Thyroid gland (tissue), 4 donors: ENCODE measurements around the gene STRBP. TPM values are rescaled to one million over a fixed set of nuclear protein-coding genes. Genes with fewer than 3 reads are reported as not detected.

Source experiments
- DNase-seq, 2 donors: peaks; one replicate each; pipeline ENCODE4 v3.0.0-alpha.2; 2019
- H3K27ac ChIP-seq, 3 donors: fragments of 200-600 bp; sonication (generic); 1 replicate in 2 of 3; 2 replicates in 1 of 3; pipeline ENCODE4 v1.5.1; 2016 to 2019; ENCODE audit warnings: mild to moderate bottlenecking in 1 of 3, moderate library complexity in 1 of 3
- H3K27me3 ChIP-seq: fragments of 200-600 bp; sonication (generic); one replicate; pipeline ENCODE4 v1.5.1; 2019
- H3K36me3 ChIP-seq, 2 donors: fragments of 200-600 bp; sonication (generic); one replicate each; pipeline ENCODE4 v1.5.1; 2016 to 2019
- H3K4me1 ChIP-seq, 2 donors: fragments of 200-600 bp; sonication (generic); one replicate each; pipeline ENCODE4 v1.5.1; 2017 to 2019
- H3K4me3 ChIP-seq, 3 donors: fragments of 200-600 bp; sonication (generic); replicated peaks in 1 of 3; 1 replicate in 2 of 3; 2 replicates in 1 of 3; pipeline ENCODE4 v1.5.1; 2016; ENCODE audit warnings: mild to moderate bottlenecking in 1 of 3
- H3K9me3 ChIP-seq: fragments of 200-600 bp; sonication (generic); one replicate; pipeline ENCODE4 v1.5.1; 2017
- CTCF ChIP-seq, 6 experiments: fragments of 200-600 bp in 3 of 6; fragments of 450-650 bp in 3 of 6; sonication (generic) in 3 of 6; IDR thresholded peaks; one replicate each; pipeline ENCODE4 v1.5.1; 2016 to 2019; ENCODE audit warnings: antibody characterized with exemption in 6 of 6, mild to moderate bottlenecking in 2 of 6, inconsistent platforms in 1 of 6, moderate library complexity in 1 of 6
- POLR2A ChIP-seq, 2 donors: fragments of 450-650 bp; IDR thresholded peaks; one replicate each; pipeline ENCODE4 v1.6.1; 2017; ENCODE audit warnings: antibody characterized with exemption in 2 of 2, mild to moderate bottlenecking in 2 of 2, moderate library complexity in 1 of 2
- WGBS, 2 donors: methylation state at CpG; one replicate each; pipeline ENCODE4 v1.1.5; 2017; 5-methylcytosine and 5-hydroxymethylcytosine counted together
- intact Hi-C: fragments of 100-400 bp; cut with DNase I; formaldehyde crosslinking; loops from one replicate; pipeline ENCODE4 v1.15.1; 2023
- total RNA-seq, 4 donors: library from RNA; depleted of rRNA; stranded (reverse); fragments of >200 nt; gene quantifications; one replicate each; pipeline ENCODE4 v1.2.3, GENCODE V29; 2016

The STRBP gene
- total RNA-seq, 4 donors from 2014 or later = 29.3 to 52.2 (median 43.9) TPM

GRCh38 chr9:123175854-123176629, 92.3 kb downstream of the STRBP start:
- TF ChIP-seq POLR2A (IDR thresholded peaks at IDR 0.05) (no peak), CTCF (IDR thresholded peaks at IDR 0.05) (no peak)
- peaks cover 0 to 9% of the 10 kb centered on the region in 2 donors for H3K4me1 ChIP-seq
- H3K27me3 ChIP-seq = no peaks in the 10 kb centered on the region
- H3K9me3 ChIP-seq = no peaks in the 10 kb centered on the region
- no peak overlapping the region for H3K4me3 ChIP-seq
- no peak for DNase-seq
- H3K27ac ChIP-seq = no peak overlapping the region
- H3K36me3 ChIP-seq = no peaks in the 10 kb centered on the region
- intact Hi-C loops = no loop called here
- WGBS, 2 donors = 82 to 85% methylated on average over 4 of the region's 4 CpGs

- H3K36me3 ChIP-seq = no peaks in the 10 kb centered on the region
- no peak for DNase-seq
- 97 to 98% methylated on average over 1 of the region's 1 CpG for WGBS, 2 donors
- H3K27me3 ChIP-seq = no peaks in the 10 kb centered on the region
- intact Hi-C loops = no loop called here
- no peak overlapping the region for H3K4me3 ChIP-seq
- H3K27ac ChIP-seq = no peak overlapping the region
- TF ChIP-seq CTCF (IDR thresholded peaks at IDR 0.05) (no peak), POLR2A (IDR thresholded peaks at IDR 0.05) (no peak)
- H3K4me1 ChIP-seq = peaks cover 0 to 9% of the 10 kb centered on the region in 2 donors
- no peaks in the 10 kb centered on the region for H3K9me3 ChIP-seq
Measured at GRCh38 chr9:123174887-123175518, 93.4 kb downstream of the STRBP start.

- Histone ChIP-seq H3K27me3 (no peaks in the 10 kb centered on the region), H3K9me3 (no peaks in the 10 kb centered on the region), H3K4me3 (no peak overlapping the region), H3K4me1 (peaks cover 0 to 9% of the 10 kb centered on the region in 2 donors), H3K36me3 (no peaks in the 10 kb centered on the region), H3K27ac (no peak overlapping the region)
- intact Hi-C loops = no loop called here
- no peak for DNase-seq
- 96 to 100% methylated on average over 1 of the region's 1 CpG for WGBS, 2 donors
- TF ChIP-seq CTCF (IDR thresholded peaks at IDR 0.05) = no peak
Measured at GRCh38 chr9:123174079-123174478, 94.3 kb downstream of the STRBP start.

GRCh38 chr9:123169926-123170325, 98.5 kb downstream of the STRBP start:
- Histone ChIP-seq H3K4me1 (no peaks in the 10 kb centered on the region), H3K27ac (no peak overlapping the region), H3K27me3 (no peaks in the 10 kb centered on the region), H3K36me3 (no peaks in the 10 kb centered on the region), H3K4me3 (no peak overlapping the region), H3K9me3 (no peaks in the 10 kb centered on the region)
- intact Hi-C loops = no loop called here
- TF ChIP-seq POLR2A (IDR thresholded peaks at IDR 0.05) = no peak
- no peak for TF ChIP-seq CTCF (IDR thresholded peaks at IDR 0.05)
- no peak for DNase-seq
- 81 to 86% methylated on average over 3 of the region's 3 CpGs for WGBS, 2 donors

- 94 to 96% methylated on average over 2 of the region's 2 CpGs for WGBS, 2 donors
- H3K4me3 ChIP-seq = no peak overlapping the region
- no peak overlapping the region for H3K27ac ChIP-seq
- intact Hi-C loops = no loop called here
- no peaks in the 10 kb centered on the region for H3K27me3 ChIP-seq
- H3K36me3 ChIP-seq = no peaks in the 10 kb centered on the region
- no peaks in the 10 kb centered on the region for H3K4me1 ChIP-seq
- TF ChIP-seq POLR2A (IDR thresholded peaks at IDR 0.05) (no peak), CTCF (IDR thresholded peaks at IDR 0.05) (no peak)
- no peaks in the 10 kb centered on the region for H3K9me3 ChIP-seq
- DNase-seq = no peak
Measured at GRCh38 chr9:123168586-123168985, 99.8 kb downstream of the STRBP start.
